ENCODE results near the gene LRRC8E.

The LRRC8E gene

DNA sequence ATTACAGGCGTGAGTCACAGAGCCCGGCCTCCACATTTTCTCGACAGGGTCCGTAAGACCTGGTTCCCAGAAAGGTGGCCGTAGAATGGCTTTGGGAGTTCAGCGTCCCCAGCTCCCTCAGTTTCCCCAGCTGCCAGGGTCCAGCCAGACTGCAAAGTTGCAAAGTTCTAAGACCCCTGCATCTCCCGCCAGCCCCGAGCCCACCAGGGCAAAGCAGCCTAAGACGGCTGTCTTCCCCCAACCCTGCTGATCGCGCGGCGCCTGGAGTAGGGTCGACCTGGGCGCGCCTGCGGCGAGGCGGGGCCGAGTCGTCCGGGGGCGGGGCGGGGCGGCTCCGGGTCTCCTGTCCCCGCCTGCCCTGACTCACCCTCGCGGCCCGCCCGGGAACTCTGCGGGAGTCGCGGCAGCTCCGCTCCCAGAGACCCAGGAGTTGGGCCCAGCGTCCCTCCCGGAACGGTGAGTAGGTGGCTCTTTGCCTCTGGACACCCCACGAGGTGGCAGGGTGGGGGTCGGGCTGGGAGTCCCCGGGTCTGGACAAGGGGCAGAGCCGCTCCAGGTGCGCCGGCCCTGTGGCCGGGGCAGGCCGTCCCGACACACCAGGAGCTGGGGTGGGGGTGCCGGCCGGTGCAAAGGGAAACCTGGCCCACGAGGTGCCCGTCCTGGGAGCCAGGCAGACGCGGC lies at the start of gene LRRC8E:
Gene LRRC8E (plus strand): TSS at position 366 of the 681 bp plus-strand sequence. CDS start 7,094 bp downstream, outside the sequence.
- DNase-seq = no peak

DNA sequence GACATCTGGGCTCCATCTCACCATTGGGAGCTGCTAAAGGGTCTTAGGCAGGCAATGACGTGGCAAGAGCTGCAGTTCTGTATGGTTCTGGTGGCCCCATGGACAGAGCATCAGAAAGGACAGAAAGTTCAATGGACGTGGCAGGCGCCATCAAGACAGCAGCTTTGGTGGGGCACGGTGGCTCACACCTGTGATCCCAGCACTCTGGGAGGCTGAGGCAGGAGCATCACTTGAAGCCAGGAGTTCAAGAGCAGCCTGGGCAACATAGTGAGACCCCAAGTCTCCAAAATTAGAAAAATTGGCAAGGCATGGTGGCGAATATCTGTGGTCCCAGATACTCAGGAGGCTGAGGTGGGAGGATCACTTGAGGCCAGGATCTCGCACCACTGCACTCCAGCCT lies 48.8 kb upstream of the LRRC8E start:
- no peak for DNase-seq

DNA sequence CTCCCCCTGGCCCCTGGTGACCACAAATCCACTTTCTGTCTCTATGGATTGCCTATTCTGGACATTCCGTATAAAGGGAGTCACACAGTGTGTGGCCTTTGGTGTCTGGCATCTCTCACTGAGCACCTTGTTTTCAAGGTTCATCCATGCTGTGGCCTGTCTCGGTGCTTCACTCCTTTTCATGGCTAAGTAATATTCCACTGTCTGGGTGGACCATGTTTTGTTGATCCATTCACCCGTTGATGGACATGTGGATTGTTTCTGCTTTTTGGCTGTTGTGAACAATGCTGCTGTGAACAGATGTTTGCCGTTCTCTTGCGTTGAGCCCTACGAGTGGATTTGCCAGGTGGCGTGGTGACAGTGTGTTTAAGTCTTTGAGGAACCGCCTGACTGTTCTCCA lies 47.7 kb upstream of the LRRC8E start:
- no peak for DNase-seq

DNA sequence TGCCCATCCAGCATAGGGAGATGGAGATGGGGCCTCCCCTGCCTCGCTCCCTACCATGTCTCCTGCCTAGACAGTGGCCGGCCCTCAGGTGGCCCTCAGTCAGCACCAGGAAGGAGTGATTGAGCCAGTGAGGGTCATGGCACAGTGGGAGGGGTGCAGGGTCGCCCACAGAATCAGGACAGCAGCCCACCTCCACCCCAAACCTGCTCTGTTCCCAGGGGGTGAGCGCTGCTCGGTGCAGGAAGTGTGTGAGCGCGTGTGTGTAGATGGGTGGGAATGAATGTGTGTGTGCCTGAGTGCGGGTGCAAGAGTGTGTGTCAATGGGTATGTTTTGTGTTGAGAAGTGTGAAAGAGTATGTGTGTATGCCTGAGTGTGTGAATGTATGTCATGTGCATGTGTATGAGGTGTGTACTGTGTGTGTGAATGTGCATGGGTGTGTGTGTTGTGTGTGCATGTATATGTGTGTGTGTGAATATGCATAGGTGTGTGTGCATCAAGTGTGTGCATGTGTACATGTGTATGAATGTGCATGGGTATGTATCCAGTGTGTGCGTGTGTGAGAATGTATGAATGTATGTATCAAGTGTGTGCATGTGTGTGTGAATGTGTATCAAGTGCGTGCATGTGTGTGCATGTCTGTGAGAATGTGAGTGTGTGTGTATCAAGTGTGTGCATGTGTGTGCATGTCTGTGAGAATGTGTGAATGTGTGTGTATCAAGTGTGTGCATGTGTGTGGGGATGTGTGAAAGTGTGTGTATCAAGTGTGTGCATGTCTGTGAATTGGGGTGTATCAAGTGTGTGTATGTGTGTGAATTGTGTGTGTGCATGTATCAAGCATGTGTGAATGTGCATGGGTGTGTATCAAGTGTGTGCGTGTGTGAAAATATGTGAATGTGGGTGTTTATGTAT lies 46.3 kb upstream of the LRRC8E start:
- DNase-seq = no peak

DNA sequence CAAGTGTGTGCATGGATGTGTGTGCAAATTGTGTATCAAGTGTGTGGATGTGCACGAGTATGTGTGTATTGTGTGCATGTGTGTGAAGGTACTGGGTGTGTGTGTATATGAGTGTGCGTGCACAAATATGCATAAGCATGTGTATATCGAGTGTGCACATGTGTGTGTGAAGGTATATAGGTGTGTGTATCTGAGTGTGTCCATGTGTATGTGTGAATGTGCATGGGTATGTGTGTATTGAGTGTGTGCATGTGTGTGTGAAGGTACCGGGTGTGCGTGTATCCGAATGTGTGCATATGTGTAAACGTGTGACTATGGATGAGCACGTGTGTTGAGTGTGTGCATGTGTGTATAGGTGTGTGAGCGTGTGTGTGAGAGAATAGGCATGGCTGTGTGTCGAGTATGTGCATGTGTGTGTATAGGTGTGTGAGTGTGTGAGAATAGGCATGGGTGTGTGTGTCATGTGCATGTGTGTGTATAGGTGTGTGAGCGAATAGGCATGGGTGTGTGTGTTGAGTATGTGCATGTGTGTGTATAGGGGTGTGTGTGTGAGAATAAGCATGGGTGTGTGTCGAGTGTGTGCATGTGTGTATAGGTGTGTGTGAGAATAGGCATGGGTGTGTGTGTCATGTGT lies 45.5 kb upstream of the LRRC8E start:
- no peak for DNase-seq

DNA sequence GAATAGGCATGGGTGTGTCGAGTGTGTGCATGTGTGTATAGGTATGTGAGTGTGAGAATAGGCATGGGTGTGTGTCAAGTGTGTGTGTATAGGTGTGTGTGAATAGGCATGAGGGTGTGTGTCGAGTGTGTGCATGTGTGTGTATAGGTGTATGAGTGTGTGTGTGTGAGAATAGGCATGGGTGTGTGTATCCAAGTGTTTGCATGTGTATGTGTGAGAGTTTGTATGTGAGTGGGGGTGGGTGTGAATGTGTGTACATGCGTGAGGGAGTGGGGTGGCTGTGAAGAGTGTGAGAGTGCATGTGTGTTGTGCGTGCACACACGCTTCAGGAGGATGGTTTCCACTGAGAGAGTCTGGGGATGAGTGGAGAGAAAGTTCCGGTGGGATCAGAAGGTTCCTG lies 44.8 kb upstream of the LRRC8E start:
- no peak for DNase-seq

DNA sequence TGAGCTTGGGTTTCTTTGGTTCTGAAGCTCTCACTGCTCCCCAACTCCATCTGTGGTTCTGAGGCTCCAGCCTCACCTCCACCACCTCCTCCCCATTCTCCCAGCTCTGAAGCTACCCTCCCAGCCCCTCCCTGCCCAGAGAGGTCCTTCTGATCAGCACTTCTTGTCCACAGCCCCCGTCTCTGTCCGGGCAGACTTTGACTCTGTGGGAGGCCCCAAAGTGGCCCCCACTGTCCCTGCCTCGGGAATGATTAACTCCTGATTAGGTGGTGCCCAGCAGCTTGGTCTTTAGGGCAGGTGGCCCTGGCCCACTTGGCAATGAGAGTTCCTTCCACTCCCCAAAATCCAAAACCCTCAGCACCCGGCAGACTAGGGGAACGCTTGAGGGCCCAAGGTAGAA lies 43.9 kb upstream of the LRRC8E start:
- no peak for DNase-seq

DNA sequence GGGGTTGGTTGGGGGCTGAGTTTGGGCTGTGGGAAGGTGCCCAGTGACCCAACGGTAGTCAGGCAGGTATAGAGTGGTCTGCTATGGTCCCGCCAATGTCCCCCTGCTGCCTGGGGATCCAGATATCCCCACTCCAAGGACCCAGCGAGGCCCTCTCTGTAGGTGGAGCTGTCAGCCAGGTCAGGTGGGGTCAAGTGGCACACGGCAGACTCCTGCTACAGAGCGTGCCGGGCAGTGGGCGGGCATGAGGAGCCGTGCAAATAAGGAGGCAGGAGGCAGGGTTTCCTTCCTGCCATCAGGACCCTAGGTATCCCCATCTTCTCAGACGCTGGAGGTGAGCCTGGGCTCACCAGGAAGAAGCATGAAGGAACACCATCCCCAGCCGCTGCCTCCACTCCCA lies 43.4 kb upstream of the LRRC8E start:
- no peak for DNase-seq

DNA sequence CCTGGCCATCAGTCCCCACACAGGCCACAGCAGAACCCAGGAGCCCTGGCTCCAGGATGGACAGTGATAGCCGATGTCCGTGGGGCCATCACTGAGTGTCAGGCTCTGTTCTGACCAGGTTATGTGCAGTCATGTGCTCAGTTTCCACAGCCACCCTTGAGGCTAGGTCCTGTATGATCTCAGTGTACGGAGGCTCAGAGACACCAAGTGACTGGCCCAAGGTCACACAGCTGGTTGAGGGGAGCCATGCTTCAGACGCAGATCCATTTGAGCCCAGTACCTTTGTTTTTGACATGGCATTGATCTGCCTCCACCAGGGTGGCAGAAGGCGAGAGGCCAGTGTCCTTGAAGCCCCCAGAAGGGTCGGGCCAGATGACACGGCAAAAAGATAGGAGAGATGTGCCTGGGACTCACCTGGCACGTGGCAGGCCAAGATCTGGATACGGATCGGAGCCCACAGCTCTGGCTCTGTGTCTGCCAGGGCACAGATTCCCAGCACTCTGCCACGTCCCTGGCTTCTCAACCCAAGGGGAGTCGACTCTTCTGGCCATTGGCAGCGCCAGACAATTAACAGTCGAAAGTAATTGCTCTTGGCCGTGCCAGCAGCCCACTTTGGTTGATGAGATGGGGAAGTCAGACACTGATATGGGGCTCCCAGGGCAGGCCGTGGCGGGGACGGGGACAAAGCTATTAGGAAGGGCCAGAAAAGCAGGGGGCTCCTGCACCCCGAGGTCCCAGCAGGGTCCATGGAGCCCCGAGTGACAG lies 42.7 kb upstream of the LRRC8E start:
- DNase-seq = no peak

DNA sequence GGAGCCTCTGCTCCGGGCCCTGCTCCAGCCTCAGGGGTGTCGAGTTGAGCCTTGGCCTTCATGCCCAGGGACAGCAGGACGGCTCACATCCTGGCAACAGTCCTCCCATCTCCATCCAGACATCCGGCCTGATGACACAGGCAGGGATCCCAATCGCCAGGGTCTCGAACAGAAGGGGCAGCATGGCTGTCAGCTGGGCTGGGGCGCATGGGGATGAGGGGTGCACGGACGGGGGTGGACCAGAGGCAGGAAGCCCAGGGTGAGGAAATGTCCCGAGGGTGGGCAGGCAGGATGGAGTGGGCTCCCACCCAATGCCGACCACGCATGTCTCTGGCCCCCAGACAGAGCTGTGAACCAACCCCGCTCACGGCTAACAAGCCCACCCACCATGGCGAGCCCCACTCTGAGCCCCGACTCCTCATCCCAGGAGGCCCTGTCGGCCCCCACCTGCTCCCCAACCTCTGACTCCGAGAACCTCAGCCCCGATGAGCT lies 42.1 kb upstream of the LRRC8E start:
- no peak for DNase-seq

DNA sequence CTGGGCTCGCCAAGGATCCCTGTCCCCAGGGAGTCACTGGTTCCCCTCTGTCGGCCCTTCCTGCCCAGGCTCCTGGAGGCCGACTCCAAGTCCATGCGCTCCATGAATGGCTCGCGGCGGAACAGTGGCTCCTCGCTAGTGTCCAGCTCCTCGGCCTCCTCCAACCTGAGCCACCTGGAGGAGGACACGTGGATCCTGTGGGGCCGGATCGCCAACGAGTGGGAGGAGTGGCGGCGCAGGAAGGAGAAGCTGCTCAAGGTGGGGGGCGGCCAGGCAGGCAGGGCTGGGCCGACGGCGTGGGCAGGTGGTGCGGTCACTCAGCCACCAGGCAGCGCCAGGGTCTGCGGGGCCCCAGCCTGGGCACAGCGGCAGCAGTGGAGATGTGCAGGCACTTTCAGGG lies 40.6 kb upstream of the LRRC8E start:
- no peak for DNase-seq

DNA sequence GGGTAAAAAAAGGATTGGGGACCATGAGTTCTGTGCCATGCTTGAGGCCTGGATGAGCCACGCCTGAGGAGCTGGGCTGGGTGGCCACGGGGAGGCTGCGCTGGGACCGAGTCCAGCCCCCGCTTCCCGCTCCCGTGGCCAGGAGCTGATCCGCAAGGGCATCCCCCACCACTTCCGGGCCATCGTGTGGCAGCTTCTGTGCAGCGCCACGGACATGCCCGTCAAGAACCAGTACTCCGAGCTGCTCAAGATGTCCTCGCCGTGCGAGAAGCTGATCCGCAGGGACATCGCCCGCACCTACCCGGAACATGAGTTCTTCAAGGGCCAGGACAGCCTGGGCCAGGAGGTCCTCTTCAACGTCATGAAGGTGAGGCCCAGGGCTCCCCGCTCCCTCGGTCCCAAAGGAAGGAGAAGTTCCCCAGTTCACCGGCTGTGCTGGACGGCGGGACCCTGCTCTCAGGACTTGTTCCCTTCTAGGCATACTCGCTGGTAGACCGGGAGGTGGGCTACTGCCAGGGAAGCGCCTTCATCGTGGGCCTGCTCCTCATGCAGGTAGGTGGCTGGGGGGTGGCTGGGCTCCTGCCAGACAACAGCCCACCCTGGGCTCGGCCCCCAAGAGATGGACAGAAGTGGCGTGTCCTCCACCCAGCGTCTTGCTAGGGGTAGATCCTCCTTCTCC lies 39.4 kb upstream of the LRRC8E start:
- no peak for DNase-seq

DNA sequence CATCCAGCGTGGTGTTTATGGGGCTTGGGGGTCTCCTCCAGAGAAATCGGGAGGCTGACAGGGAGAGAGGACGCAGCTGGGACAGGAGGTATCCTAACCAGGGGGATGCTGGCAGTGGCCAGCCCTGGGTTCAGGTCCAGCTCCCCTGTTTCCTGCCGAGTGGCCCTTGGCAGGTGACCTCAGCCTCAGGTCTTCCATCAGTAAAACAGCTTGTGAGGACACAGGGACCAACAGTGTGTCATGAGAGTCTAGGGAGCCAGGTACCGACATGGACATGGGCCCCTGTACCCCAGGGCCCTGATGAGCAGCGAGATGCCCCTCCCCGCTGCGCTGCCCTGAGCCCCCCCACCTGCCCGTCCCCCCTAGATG lies 38.7 kb upstream of the LRRC8E start:
- no peak for DNase-seq

DNA sequence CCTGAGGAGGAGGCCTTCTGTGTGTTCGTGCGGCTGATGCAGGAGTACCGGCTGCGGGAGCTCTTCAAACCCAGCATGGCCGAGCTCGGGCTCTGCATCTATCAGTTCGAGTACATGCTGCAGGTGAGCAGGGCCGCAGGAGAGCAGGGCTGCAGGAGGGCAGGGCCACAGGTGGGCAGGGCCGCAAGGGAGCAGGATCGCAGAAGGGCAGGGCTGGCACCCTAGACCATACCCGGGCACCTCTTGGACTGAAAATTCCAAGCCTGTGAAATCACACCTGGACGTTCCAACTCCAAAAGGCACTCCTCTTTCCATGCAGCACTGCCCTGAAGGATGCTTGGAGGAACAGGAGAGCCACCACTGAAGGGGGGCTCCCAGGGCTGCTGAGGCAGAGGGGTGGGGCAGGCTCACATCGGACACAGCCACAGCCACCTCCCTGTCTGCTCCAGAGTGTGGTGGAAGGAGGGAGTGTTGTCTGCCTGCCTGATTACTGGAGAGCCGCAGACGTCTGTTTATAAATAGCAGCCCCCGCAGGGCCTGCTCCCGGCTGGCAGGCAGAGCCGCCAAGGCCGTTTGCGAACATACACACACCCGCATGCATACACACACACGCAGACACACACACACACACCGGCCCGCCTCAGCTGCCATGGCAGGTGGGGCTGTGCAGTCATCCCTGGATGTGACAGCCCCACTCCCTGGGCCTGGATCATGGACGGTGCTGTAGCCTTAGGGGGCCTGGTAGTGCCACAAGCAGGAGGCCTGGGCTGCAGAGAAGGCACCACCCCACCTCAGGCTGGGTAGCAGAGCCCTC lies 38.1 kb upstream of the LRRC8E start:
- DNase-seq = no peak

DNA sequence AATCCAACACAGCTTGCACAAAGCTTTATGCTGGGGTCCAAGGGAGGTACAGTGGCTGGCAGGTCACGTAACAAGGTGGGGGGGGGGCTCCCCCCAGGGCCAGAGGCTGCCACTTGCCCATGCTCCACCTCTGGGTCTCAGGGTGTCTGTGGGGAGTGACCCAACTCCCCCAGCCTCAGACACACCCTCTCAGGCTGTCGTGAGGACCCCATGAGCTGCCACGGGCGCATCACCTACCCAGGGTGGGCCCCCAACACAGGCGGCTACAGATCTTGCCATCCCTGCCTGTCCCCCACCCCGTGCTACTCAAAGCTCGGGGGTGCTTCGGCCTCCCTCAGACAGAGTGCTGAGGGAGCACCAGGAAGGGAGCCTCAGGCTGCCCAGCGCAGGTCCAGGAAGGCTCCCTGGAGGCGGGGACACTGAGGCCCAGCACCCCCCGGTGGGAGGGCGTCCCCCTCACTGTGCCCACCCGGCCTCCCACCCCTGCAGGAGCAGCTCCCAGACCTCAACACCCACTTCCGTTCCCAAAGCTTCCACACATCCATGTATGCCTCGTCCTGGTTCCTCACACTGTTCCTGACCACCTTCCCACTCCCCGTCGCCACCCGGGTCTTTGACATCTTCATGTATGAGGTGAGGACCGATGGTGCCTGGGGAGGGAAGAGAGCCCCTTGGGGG lies 37.2 kb upstream of the LRRC8E start:
- no peak for DNase-seq

DNA sequence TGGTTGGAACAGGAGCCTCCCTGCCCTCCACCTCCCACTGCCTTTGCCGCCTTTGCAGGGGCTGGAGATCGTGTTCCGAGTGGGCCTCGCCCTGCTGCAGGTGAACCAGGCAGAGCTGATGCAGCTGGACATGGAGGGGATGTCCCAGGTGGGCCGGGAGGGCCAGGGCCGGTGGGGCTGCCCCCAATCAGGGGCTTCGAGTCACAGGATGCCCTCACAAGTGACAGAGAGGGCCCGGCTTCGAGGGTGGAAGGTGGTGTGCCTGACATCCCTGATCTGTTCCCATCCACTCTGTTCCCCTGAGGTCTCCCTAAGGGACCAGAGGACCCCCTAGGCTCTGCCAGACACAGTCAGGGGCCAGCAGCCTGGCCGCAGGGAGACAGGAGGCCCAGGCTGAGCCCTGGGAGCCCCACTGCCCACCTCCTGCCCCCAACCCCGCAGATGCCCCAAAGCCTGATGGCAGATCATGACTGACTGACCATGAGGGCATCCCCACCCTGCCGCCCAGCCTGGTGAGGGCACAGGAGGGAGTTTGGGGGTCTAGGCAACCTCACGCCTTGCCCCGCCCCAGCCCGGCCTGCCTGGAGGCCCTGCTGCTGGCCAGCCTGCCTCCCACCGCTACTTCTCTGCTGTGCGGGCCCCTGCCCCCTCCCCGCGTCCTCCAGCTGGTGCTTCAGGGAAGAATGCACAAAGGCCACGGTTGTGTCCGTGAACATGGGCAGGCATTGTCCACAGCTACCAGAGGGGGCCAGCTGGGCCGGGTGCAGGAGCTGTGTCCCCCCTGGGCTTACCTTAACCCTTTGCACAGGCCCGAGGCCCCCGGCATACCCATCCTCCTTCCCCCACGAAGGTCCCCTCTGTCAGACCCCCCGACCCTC lies 36.4 kb upstream of the LRRC8E start:
- no peak for DNase-seq

DNA sequence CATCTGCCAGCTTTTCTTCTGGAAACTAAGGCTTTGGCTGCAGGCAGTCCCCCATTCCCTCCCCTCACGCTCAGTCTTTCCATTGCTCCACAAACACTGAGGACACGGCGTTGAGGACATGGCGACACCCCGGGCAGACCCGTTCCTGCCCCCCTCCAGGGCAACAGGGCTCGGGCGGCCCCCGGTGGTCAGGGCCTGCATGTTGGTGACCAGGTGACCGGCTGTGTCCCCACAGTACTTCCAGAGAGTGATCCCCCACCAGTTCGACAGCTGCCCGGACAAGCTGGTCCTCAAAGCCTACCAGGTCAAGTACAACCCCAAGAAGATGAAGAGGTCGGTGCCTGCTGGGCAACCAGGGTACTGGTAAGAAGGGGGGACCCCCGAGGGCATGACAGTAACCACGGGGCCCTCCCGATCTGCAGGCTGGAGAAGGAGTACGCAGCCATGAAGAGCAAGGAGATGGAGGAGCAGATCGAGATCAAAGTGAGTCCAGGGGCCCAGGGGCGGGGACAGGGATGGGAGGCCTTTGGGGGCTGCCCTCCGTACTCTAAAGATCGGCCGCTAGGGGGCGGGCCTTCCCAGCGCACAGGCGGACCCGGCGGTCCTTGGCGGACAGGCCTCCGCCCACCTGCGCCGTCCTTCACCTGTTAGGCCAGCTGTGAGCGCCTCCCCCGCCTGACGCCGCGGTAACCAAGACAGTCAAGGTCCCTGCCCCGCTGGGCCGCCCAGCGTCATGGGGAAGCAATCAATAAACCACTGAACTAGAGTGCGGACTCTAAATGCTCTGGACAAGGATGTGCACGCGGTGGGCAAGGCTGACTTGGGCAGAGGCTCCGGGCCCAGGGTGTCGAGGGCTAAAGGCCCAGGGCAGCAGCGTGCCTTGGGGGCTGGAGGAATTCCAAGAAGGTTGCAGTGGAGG lies 35.2 kb upstream of the LRRC8E start:
- DNase-seq = peak; percentile 43

DNA sequence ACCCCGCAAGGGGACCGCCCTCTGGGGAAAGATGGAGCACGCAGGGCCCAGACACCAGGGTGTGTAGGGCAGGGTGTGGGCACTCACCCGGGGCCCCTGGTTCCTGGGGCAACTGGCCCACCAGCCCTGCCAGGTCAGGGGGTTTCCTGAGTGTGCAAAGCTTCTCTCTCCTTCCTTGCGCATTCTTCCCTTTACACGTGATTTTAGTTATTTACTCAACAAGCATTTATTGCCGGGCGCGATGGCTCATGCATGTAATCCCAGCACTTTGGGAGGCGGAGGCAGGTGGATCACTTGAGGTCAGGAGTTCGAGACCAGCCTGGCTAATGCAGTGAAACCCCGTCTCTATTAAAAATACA lies 34.6 kb upstream of the LRRC8E start:
- DNase-seq = no peak
